A673 (cell line): Measurements from ENCODE around the gene GPR27.

ENCODE experiments used
- CTCF ChIP-seq: fragments of 300-800, 200-600 bp; sonication (generic); conservative IDR thresholded peaks from 2 replicates; pipeline ENCODE4 v1.5.1; 2017; ENCODE audit warnings: low read depth, mild to moderate bottlenecking, antibody characterized with exemption, low read length, moderate library complexity, mixed read lengths
- EZH2 ChIP-seq: fragments of 200-600 bp; sonication (generic); IDR thresholded peaks from 2 replicates; pipeline ENCODE4 v1.6.1; 2017; ENCODE audit warnings: borderline replicate concordance, low read depth, mild to moderate bottlenecking, mixed read lengths, antibody characterized with exemption, low read length; ENCODE audit not compliant: poor library complexity, severe bottlenecking

GRCh38 chr3:71721651-71722157 is 32.0 kb upstream of the GPR27 start:
- no peak for TF ChIP-seq CTCF
- TF ChIP-seq EZH2 = no peak
